Lower leg skin (tissue), 3 donors: ENCODE results near the gene GIMAP8.

ENCODE experiments used
- POLR2A ChIP-seq, 2 donors: fragments of 450-650 bp; IDR thresholded peaks; one replicate each; pipeline ENCODE4 v1.6.1; 2016 to 2017; ENCODE audit warnings: antibody characterized with exemption in 2 of 2, mild to moderate bottlenecking in 1 of 2, moderate library complexity in 1 of 2
- TF ChIP-seq, protein P1 (sequence below), 3 donors: fragments of 450-650 bp; IDR thresholded peaks; one replicate each; pipeline ENCODE4 v1.5.1; 2016; ENCODE audit warnings: antibody characterized with exemption in 3 of 3, mild to moderate bottlenecking in 3 of 3, moderate library complexity in 2 of 3

DNA sequence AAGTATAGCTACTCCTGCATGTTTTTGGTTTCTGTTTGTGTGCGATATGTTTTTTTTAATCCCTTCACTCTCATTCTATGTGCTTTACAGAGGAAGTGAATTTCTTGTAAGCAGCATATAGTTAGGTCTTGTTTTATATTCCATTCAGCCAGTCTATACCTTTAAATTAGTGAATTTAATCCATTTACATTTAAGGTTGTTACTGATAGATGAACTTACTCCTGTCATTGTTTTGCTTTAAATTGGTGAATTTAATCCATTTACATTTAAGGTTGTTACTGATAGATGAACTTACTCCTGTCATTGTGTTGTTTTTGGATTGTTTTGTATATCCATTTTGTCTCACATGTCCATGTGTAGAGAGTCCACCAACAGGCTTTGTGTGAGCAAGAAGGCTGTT lies 11.1 kb downstream of the GIMAP8 start:
- TF ChIP-seq, protein P1, sequence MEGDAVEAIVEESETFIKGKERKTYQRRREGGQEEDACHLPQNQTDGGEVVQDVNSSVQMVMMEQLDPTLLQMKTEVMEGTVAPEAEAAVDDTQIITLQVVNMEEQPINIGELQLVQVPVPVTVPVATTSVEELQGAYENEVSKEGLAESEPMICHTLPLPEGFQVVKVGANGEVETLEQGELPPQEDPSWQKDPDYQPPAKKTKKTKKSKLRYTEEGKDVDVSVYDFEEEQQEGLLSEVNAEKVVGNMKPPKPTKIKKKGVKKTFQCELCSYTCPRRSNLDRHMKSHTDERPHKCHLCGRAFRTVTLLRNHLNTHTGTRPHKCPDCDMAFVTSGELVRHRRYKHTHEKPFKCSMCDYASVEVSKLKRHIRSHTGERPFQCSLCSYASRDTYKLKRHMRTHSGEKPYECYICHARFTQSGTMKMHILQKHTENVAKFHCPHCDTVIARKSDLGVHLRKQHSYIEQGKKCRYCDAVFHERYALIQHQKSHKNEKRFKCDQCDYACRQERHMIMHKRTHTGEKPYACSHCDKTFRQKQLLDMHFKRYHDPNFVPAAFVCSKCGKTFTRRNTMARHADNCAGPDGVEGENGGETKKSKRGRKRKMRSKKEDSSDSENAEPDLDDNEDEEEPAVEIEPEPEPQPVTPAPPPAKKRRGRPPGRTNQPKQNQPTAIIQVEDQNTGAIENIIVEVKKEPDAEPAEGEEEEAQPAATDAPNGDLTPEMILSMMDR (IDR thresholded peaks at IDR 0.05): no peak
- no peak for TF ChIP-seq POLR2A (IDR thresholded peaks at IDR 0.05)
